SU-DHL-6 (cell line): ENCODE data around the gene FANCC.

Experiments
- EZH2phosphoT487 ChIP-seq: fragments of 200-600 bp; sonication (generic), shearing (Covaris generic); conservative IDR thresholded peaks from 2 replicates; pipeline ENCODE4 v1.6.1; 2018; ENCODE audit warnings: mild to moderate bottlenecking, antibody characterized with exemption, low read length, moderate library complexity, mixed read lengths
- TF ChIP-seq, protein P1 (sequence below): fragments of 200-600 bp; sonication (generic); IDR thresholded peaks from one replicate; pipeline ENCODE4 v1.5.1; 2017; ENCODE audit warnings: antibody characterized with exemption, mild to moderate bottlenecking, low read length, moderate library complexity; ENCODE audit not compliant: insufficient read depth, poor library complexity, severe bottlenecking

DNA sequence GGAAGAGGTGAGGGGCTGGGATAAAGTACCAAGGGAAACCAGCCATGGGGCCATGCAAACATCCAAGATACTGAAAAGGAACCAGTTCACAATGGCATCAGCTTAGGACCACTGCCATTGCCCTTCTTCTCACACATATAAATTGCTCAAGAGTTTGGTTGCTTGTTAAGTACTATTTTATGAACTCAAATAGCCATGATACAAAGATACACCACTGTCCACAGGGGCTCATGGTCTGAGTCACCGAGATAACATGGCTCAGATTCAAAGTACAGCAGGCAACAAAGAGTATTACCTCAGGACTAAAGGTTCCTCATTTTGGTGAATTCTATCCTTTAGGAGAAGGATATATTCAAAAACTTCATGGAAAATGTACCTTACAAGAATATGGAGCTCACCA lies 55.6 kb downstream of the FANCC start:
- TF ChIP-seq, protein P1, sequence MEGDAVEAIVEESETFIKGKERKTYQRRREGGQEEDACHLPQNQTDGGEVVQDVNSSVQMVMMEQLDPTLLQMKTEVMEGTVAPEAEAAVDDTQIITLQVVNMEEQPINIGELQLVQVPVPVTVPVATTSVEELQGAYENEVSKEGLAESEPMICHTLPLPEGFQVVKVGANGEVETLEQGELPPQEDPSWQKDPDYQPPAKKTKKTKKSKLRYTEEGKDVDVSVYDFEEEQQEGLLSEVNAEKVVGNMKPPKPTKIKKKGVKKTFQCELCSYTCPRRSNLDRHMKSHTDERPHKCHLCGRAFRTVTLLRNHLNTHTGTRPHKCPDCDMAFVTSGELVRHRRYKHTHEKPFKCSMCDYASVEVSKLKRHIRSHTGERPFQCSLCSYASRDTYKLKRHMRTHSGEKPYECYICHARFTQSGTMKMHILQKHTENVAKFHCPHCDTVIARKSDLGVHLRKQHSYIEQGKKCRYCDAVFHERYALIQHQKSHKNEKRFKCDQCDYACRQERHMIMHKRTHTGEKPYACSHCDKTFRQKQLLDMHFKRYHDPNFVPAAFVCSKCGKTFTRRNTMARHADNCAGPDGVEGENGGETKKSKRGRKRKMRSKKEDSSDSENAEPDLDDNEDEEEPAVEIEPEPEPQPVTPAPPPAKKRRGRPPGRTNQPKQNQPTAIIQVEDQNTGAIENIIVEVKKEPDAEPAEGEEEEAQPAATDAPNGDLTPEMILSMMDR: no peak
- TF ChIP-seq EZH2phosphoT487: no peak
